Keratinocyte (primary cell): ENCODE measurements around the gene TMX1. TPM values are rescaled to one million over a fixed set of nuclear protein-coding genes. Genes with fewer than 3 reads are reported as not detected.

Experiments
- DNase-seq: peaks from one replicate; pipeline ENCODE4 v3.0.0-alpha.2; 2011; ENCODE audit warnings: low read depth, missing footprints, low spot score
- FAIRE-seq: peaks from 2 replicates; lab custom pipeline; 2011; peaks lifted over from hg19 to GRCh38; lab: Jason Lieb, UNC
- H2AFZ ChIP-seq: 2 replicates; pipeline ENCODE4 v1.6.0; 2012; ENCODE audit warnings: low read length, control low read depth, inconsistent platforms; ENCODE audit not compliant: control insufficient read depth
- H3K27ac ChIP-seq: 2 replicates; pipeline ENCODE4 v1.5.1; 2011; ENCODE audit warnings: low read length; ENCODE audit not compliant: control insufficient read depth, insufficient read depth
- H3K27me3 ChIP-seq: 3 replicates; pipeline ENCODE4 v1.6.0; 2011; ENCODE audit warnings: low read length; ENCODE audit not compliant: control insufficient read depth, insufficient read depth; ENCODE audit errors: extremely low read depth
- H3K36me3 ChIP-seq, 2 experiments: 2 replicates in 1 of 2; 3 replicates in 1 of 2; pipeline ENCODE4 v1.5.1; 2011; ENCODE audit warnings: low read length in 2 of 2, mild to moderate bottlenecking in 1 of 2; ENCODE audit not compliant: control insufficient read depth in 2 of 2, insufficient read depth in 2 of 2; ENCODE audit errors: extremely low read depth in 1 of 2
- H3K4me1 ChIP-seq: 3 replicates; pipeline ENCODE4 v1.5.1; 2011; ENCODE audit warnings: low read length; ENCODE audit not compliant: control insufficient read depth, insufficient read depth; ENCODE audit errors: extremely low read depth
- H3K4me2 ChIP-seq: 3 replicates; pipeline ENCODE4 v1.6.0; 2011; ENCODE audit warnings: low read depth, low read length; ENCODE audit not compliant: control insufficient read depth, insufficient read depth; ENCODE audit errors: extremely low read depth
- H3K4me3 ChIP-seq, 3 experiments: fragments of 200-600 bp in 1 of 3; sonication (generic) in 1 of 3; 2 replicates in 2 of 3; 3 replicates in 1 of 3; pipeline ENCODE4 v1.5.1; 2011 to 2016; ENCODE audit warnings: low read length in 3 of 3, mild to moderate bottlenecking in 3 of 3, control low read depth in 2 of 3, inconsistent platforms in 1 of 3, low read depth in 1 of 3, mixed read lengths in 1 of 3, mixed run types in 1 of 3, moderate library complexity in 1 of 3; ENCODE audit not compliant: control insufficient read depth in 2 of 3, insufficient read depth in 2 of 3; ENCODE audit errors: extremely low read depth in 1 of 3
- H3K79me2 ChIP-seq: 2 replicates; pipeline ENCODE4 v1.6.0; 2012; ENCODE audit warnings: low read length; ENCODE audit not compliant: control insufficient read depth, insufficient read depth
- H3K9ac ChIP-seq: 3 replicates; pipeline ENCODE4 v1.6.0; 2011; ENCODE audit warnings: low read length; ENCODE audit not compliant: control insufficient read depth, insufficient read depth; ENCODE audit errors: extremely low read depth
- H3K9me1 ChIP-seq: 3 replicates; pipeline ENCODE4 v1.6.0; 2011; ENCODE audit warnings: low read length; ENCODE audit not compliant: control insufficient read depth, insufficient read depth; ENCODE audit errors: extremely low read depth
- H3K9me3 ChIP-seq: 2 replicates; pipeline ENCODE4 v1.5.1; 2012; ENCODE audit warnings: low read depth, low read length; ENCODE audit not compliant: control insufficient read depth
- H4K20me1 ChIP-seq: 3 replicates; pipeline ENCODE4 v1.6.0; 2011; ENCODE audit warnings: low read length; ENCODE audit not compliant: control insufficient read depth, insufficient read depth; ENCODE audit errors: extremely low read depth
- EZH2 ChIP-seq: IDR thresholded peaks from one replicate; pipeline ENCODE4 v1.6.1; 2012; ENCODE audit warnings: inconsistent platforms, mild to moderate bottlenecking, low read length, moderate library complexity
- dilution Hi-C: fragments of 300-500 bp; cut with MboI; formaldehyde crosslinking; loops from one replicate; pipeline ENCODE4 v1.7.0; 2020; ENCODE audit warnings: low sequenced_read_pairs; ENCODE audit not compliant: extremely low pct_ligation_motif_present
- polyA plus RNA-seq, 5 experiments: library from polyadenylated mRNA; depleted of rRNA in 3 of 5; stranded (reverse) in 3 of 5; stranded (forward) in 1 of 5; unstranded in 1 of 5; fragments of >200 nt; gene quantifications; 1 replicate in 1 of 5; 2 replicates in 3 of 5; 3 replicates in 1 of 5; pipeline versions ENCODE4 v1.2.1 to v1.2.3, GENCODE V29; 2011 to 2012; ENCODE audit warnings: missing spikeins in 2 of 5, low read depth in 1 of 5, low replicate concordance in 1 of 5
- TF ChIP-seq, protein P1 (sequence below), 3 experiments: IDR thresholded peaks in 1 of 3; conservative IDR thresholded peaks in 1 of 3; optimal IDR thresholded peaks in 1 of 3; 2 replicates in 2 of 3; 3 replicates in 1 of 3; pipeline versions ENCODE3 to v1.5.1; 2011; ENCODE audit warnings: low read length in 3 of 3, mild to moderate bottlenecking in 3 of 3, moderate library complexity in 2 of 3, control low read depth in 1 of 3, inconsistent platforms in 1 of 3; ENCODE audit not compliant: insufficient read depth in 2 of 3; ENCODE audit errors: extremely low read depth in 1 of 3

TMX1 gene
- polyA plus RNA-seq, 1 donor (not counting 4 experiments of a cell fraction or from before 2014, with no cell fraction given), result 36.0 TPM

DNA sequence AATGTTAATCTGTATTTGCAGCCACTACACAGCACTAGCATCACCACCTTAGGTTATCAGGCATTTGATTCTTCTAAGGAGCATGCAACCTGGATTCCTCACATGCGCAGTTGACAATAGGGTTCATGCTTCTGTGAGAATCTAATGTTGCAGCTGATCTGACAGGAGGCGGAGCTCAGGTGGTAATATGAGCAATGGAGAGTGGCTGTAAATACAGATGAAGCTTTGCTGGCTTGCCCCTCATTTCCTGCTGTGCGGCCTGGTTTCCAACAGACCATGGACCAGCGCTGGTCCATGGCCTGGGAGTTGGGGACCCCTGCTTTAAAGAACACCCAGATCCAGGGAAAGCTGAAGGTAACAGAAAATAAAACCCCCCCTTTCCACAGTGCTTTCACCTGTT is 51.0 kb downstream of the TMX1 start:
- DNase-seq, result no peak
- TF ChIP-seq, protein P1, sequence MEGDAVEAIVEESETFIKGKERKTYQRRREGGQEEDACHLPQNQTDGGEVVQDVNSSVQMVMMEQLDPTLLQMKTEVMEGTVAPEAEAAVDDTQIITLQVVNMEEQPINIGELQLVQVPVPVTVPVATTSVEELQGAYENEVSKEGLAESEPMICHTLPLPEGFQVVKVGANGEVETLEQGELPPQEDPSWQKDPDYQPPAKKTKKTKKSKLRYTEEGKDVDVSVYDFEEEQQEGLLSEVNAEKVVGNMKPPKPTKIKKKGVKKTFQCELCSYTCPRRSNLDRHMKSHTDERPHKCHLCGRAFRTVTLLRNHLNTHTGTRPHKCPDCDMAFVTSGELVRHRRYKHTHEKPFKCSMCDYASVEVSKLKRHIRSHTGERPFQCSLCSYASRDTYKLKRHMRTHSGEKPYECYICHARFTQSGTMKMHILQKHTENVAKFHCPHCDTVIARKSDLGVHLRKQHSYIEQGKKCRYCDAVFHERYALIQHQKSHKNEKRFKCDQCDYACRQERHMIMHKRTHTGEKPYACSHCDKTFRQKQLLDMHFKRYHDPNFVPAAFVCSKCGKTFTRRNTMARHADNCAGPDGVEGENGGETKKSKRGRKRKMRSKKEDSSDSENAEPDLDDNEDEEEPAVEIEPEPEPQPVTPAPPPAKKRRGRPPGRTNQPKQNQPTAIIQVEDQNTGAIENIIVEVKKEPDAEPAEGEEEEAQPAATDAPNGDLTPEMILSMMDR (optimal IDR thresholded peaks at IDR 0.05 in 1 of 3, IDR thresholded peaks at IDR 0.05 in 1 of 3, conservative IDR thresholded peaks at IDR 0.05 in 1 of 3; ENCODE audit: extremely low read depth in 1 of 3, insufficient read depth in 2 of 3, low read length in 3 of 3), result no peak
- TF ChIP-seq EZH2, result no peak
- Histone ChIP-seq H3K9me3 (no peaks in the 10 kb centered on the region), H3K4me1 (peaks cover 6% of the 10 kb centered on the region), H3K27me3 (no peaks in the 10 kb centered on the region), H3K9ac (no peak overlapping the region), H3K79me2 (no peaks in the 10 kb centered on the region), H4K20me1 (no peaks in the 10 kb centered on the region), H3K4me2 (no peak overlapping the region), H3K4me3 (no peak overlapping the region), H2AFZ (no peak overlapping the region), H3K27ac (no peak overlapping the region), H3K36me3 (no peaks in the 10 kb centered on the region), H3K9me1 (no peaks in the 10 kb centered on the region)
- dilution Hi-C loops, result no loop called here
- no peak for FAIRE-seq

- H3K27me3 ChIP-seq, result no peaks in the 10 kb centered on the region
- TF ChIP-seq, protein P1 (optimal IDR thresholded peaks at IDR 0.05 in 1 of 3, IDR thresholded peaks at IDR 0.05 in 1 of 3, conservative IDR thresholded peaks at IDR 0.05 in 1 of 3; ENCODE audit: extremely low read depth in 1 of 3, insufficient read depth in 2 of 3, low read length in 3 of 3), result no peak
- no peak for TF ChIP-seq EZH2
- no peak overlapping the region for H3K9ac ChIP-seq
- H3K36me3 ChIP-seq, result no peaks in the 10 kb centered on the region
- no peak overlapping the region for H3K4me2 ChIP-seq
- H3K9me1 ChIP-seq, result no peaks in the 10 kb centered on the region
- H3K4me3 ChIP-seq, result no peak overlapping the region
- no peaks in the 10 kb centered on the region for H3K79me2 ChIP-seq
- no peak for FAIRE-seq
- no peaks in the 10 kb centered on the region for H4K20me1 ChIP-seq
- no peaks in the 10 kb centered on the region for H3K9me3 ChIP-seq
- no peak for DNase-seq
- dilution Hi-C loops, result no loop called here
- no peak overlapping the region for H3K27ac ChIP-seq
- no peak overlapping the region for H2AFZ ChIP-seq
- peaks cover 7% of the 10 kb centered on the region for H3K4me1 ChIP-seq
Observed at GRCh38 chr14:51293149-51293911, 53.3 kb downstream of the TMX1 start.
